WTC11 (cell line): ENCODE measurements around the gene ZER1.

Experiments
- ATF2 ChIP-seq: sonication (generic); formaldehyde crosslinking; IDR thresholded peaks from 2 replicates; pipeline ENCODE4 v1.8.1; 2022; ENCODE audit warnings: low read depth, missing genetic modification reagents, borderline replicate concordance
- CBFB ChIP-seq: sonication (generic); formaldehyde crosslinking; IDR thresholded peaks from 2 replicates; pipeline ENCODE4 v1.8.1; 2022; ENCODE audit warnings: mild to moderate bottlenecking, low read depth, missing genetic modification reagents
- CREM ChIP-seq: sonication (generic); formaldehyde crosslinking; IDR thresholded peaks from 2 replicates; pipeline ENCODE4 v1.8.1; 2022; ENCODE audit warnings: mild to moderate bottlenecking, missing genetic modification reagents, moderate library complexity
- CTCF ChIP-seq: fragments of 200-600 bp; IDR thresholded peaks from 2 replicates; pipeline ENCODE4 v1.8.0; 2022; ENCODE audit warnings: antibody characterized with exemption
- FOXK1 ChIP-seq: sonication (generic); formaldehyde crosslinking; IDR thresholded peaks from 2 replicates; pipeline ENCODE4 v1.8.0; 2022; ENCODE audit warnings: mild to moderate bottlenecking, moderate library complexity, missing genetic modification reagents
- FOXP4 ChIP-seq: sonication (generic); formaldehyde crosslinking; IDR thresholded peaks from 2 replicates; pipeline ENCODE4 v1.8.0; 2022; ENCODE audit warnings: mild to moderate bottlenecking, missing genetic modification reagents
- JUN ChIP-seq: sonication (generic); formaldehyde crosslinking; IDR thresholded peaks from 2 replicates; pipeline ENCODE4 v1.8.0; 2023; ENCODE audit warnings: mild to moderate bottlenecking, missing genetic modification reagents
- KAT7 ChIP-seq: sonication (generic); formaldehyde crosslinking; IDR thresholded peaks from 2 replicates; pipeline ENCODE4 v1.8.1; 2023; ENCODE audit warnings: missing genetic modification reagents, mild to moderate bottlenecking, borderline replicate concordance
- MYBL2 ChIP-seq: sonication (generic); formaldehyde crosslinking; IDR thresholded peaks from 2 replicates; pipeline ENCODE4 v1.8.1; 2023; ENCODE audit warnings: mild to moderate bottlenecking, moderate library complexity, missing genetic modification reagents
- NR1H2 ChIP-seq: sonication (generic); formaldehyde crosslinking; IDR thresholded peaks from 2 replicates; pipeline ENCODE4 v1.9.0; 2021; ENCODE audit warnings: mild to moderate bottlenecking, moderate library complexity, missing genetic modification reagents
- SOX15 ChIP-seq: fragments of 250-450 bp; sonication (Bioruptor Pico); IDR thresholded peaks from 2 replicates; pipeline ENCODE4 v1.9.0; 2021; ENCODE audit warnings: mild to moderate bottlenecking
- USF2 ChIP-seq: sonication (generic); formaldehyde crosslinking; IDR thresholded peaks from 2 replicates; pipeline ENCODE4 v1.8.1; 2023; ENCODE audit warnings: mild to moderate bottlenecking, missing genetic modification reagents, moderate library complexity
- ZNF121 ChIP-seq: sonication (generic); formaldehyde crosslinking; IDR thresholded peaks from 2 replicates; pipeline ENCODE4 v1.8.0; 2023; ENCODE audit warnings: missing genetic modification reagents
- ZNF532 ChIP-seq: fragments of 250-450 bp; sonication (Bioruptor Pico); IDR thresholded peaks from 2 replicates; pipeline ENCODE4 v1.9.0; 2021; ENCODE audit warnings: mild to moderate bottlenecking, borderline replicate concordance

GRCh38 chr9:128792978-128793686 is 21.4 kb upstream of the ZER1 start:
- TF ChIP-seq KAT7 (no peak), USF2 (CRISPR knock-in tag) (no peak), FOXK1 (CRISPR knock-in tag) (no peak), JUN (CRISPR knock-in tag) (no peak), NR1H2 (CRISPR knock-in tag) (no peak), SOX15 (CRISPR knock-in tag) (no peak), ZNF532 (no peak), CTCF (no peak), ZNF121 (CRISPR knock-in tag) (no peak), CREM (CRISPR knock-in tag) (no peak), ATF2 (CRISPR knock-in tag) (no peak), FOXP4 (CRISPR knock-in tag) (no peak), CBFB (CRISPR knock-in tag) (no peak), MYBL2 (CRISPR knock-in tag) (no peak)
